CD4-positive, alpha-beta T cell (primary cell): ENCODE data around the gene ST6GALNAC3. TPM values are rescaled to one million over a fixed set of nuclear protein-coding genes. Genes with fewer than 3 reads are reported as not detected.

ENCODE experiments used
- ATAC-seq: fragments of 200-7000 bp; cut with Tn5 transposase; one replicate; pipeline ENCODE4 v1.10.0; 2022; ENCODE audit warnings: mild to moderate bottlenecking; ENCODE audit not compliant: poor library complexity
- CTCF ChIA-PET: fragments of 350-600 bp; sonication (Branson Sonifier 250); formaldehyde crosslinking; loops from one replicate; lab custom pipeline; 2021; ENCODE audit warnings: antibody characterized with exemption, inconsistent platforms; lab: Charles Lee
- POLR2A ChIA-PET: fragments of 350-600 bp; sonication (Branson Sonifier 250); formaldehyde crosslinking; loops from one replicate; lab custom pipeline; 2021; ENCODE audit warnings: antibody characterized with exemption, inconsistent platforms; lab: Charles Lee
- DNase-seq, 14 experiments: peaks; one replicate each; pipeline ENCODE4 v3.0.0-alpha.2; 2013 to 2020; ENCODE audit warnings: mixed read lengths in 2 of 14
- H3K27ac ChIP-seq, 2 donors: one replicate each; pipeline versions ENCODE4 v1.5.1 to v1.7.0; 2013; ENCODE audit warnings: low read length in 2 of 2, low read depth in 1 of 2, mild to moderate bottlenecking in 1 of 2
- H3K27me3 ChIP-seq, 2 experiments: 1 replicate in 1 of 2; 2 replicates in 1 of 2; pipeline versions ENCODE4 v1.6.1 to v1.7.0; 2013; ENCODE audit warnings: low read length in 2 of 2, control low read depth in 1 of 2, mild to moderate bottlenecking in 1 of 2, moderate library complexity in 1 of 2; ENCODE audit not compliant: insufficient read depth in 2 of 2, control insufficient read depth in 1 of 2
- H3K36me3 ChIP-seq: one replicate; pipeline ENCODE4 v1.6.1; 2013; ENCODE audit warnings: low read length, control low read depth; ENCODE audit not compliant: insufficient read depth
- H3K4me1 ChIP-seq: one replicate; pipeline ENCODE4 v1.6.1; 2013; ENCODE audit warnings: low read length, control low read depth; ENCODE audit not compliant: insufficient read depth
- H3K4me3 ChIP-seq: one replicate; pipeline ENCODE4 v1.5.1; 2013; ENCODE audit warnings: mild to moderate bottlenecking, low read length, moderate library complexity
- H3K9me3 ChIP-seq, 2 experiments: 1 replicate in 1 of 2; 2 replicates in 1 of 2; pipeline versions ENCODE4 v1.6.1 to v1.7.0; 2013; ENCODE audit warnings: low read length in 2 of 2, mild to moderate bottlenecking in 2 of 2, control low read depth in 1 of 2, moderate library complexity in 1 of 2; ENCODE audit not compliant: control insufficient read depth in 1 of 2, insufficient read depth in 1 of 2
- H3K27ac Mint-ChIP-seq: one replicate; pipeline ENCODE4 v1.8.0; 2020; ENCODE audit warnings: mixed read lengths
- H3K27me3 Mint-ChIP-seq: one replicate; pipeline ENCODE4 v1.8.0; 2021; ENCODE audit warnings: mixed read lengths
- H3K36me3 Mint-ChIP-seq: one replicate; pipeline ENCODE4 v1.8.0; 2021; ENCODE audit warnings: low read depth, mixed read lengths
- H3K4me1 Mint-ChIP-seq: one replicate; pipeline ENCODE4 v1.8.0; 2021; ENCODE audit warnings: low read depth, mixed read lengths
- H3K4me3 Mint-ChIP-seq: one replicate; pipeline ENCODE4 v1.8.0; 2020; ENCODE audit warnings: mild to moderate bottlenecking, mixed read lengths
- H3K9me3 Mint-ChIP-seq: one replicate; pipeline ENCODE4 v1.8.0; 2020; ENCODE audit warnings: mixed read lengths
- intact Hi-C, 2 experiments: fragments of 100-400 bp; cut with DNase I in 1 of 2; cut with micrococcal nuclease in 1 of 2; formaldehyde crosslinking; loops; one replicate each; pipeline versions ENCODE4 v1.15.1 to v1.9.0; 2023 to 2025; cut with DNase I, micrococcal nuclease
- total RNA-seq, 174 experiments: library from RNA in 2 of 174; stranded (reverse) in 2 of 174; gene quantifications; one replicate each; pipeline ENCODE4 v1.2.3 and lab custom pipeline; 2021 to 2026
- TF ChIP-seq, protein P1 (sequence below): fragments of 200-600 bp; IDR thresholded peaks from one replicate; pipeline ENCODE4 v1.8.0; 2022; ENCODE audit warnings: antibody characterized with exemption, mild to moderate bottlenecking

ST6GALNAC3 gene
- total RNA-seq, 2 experiments from 2014 or later: 0.77 to 1.3 TPM

DNA sequence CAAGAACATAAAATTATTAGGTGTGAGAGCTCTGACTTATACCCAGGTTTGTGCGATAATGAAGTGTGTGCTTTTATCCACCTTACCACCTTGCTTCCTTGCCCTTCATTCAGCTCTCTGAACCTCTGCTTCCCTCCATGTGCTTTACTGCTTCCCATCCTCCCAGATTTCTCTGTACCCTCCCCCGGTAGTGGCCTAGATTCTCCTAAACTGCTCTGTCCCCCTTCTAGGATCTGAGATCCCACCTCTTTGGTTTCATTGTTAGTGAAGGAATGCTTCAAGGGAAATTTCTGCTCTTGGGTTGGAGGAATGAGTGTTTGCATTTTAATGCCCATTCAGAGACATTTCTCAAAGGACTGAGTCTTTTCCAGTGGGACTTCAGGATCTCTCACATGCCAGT is 159.5 kb downstream of the ST6GALNAC3 start:
- Histone ChIP-seq H3K27me3 (no peaks in the 10 kb centered on the region), H3K27ac (no peak overlapping the region), H3K4me3 (no peak overlapping the region), H3K4me1 (no peaks in the 10 kb centered on the region), H3K9me3 (peaks cover 0 to 4% of the 10 kb centered on the region in 2 experiments), H3K36me3 (no peaks in the 10 kb centered on the region)
- intact Hi-C loops: no loop called here
- Mint-ChIP-seq H3K27ac (no peak overlapping the region), H3K4me3 (no peak overlapping the region), H3K9me3 (no peaks in the 10 kb centered on the region), H3K27me3 (no peaks in the 10 kb centered on the region), H3K36me3 (no peaks in the 10 kb centered on the region), H3K4me1 (peaks cover 9% of the 10 kb centered on the region)
- TF ChIP-seq, protein P1, sequence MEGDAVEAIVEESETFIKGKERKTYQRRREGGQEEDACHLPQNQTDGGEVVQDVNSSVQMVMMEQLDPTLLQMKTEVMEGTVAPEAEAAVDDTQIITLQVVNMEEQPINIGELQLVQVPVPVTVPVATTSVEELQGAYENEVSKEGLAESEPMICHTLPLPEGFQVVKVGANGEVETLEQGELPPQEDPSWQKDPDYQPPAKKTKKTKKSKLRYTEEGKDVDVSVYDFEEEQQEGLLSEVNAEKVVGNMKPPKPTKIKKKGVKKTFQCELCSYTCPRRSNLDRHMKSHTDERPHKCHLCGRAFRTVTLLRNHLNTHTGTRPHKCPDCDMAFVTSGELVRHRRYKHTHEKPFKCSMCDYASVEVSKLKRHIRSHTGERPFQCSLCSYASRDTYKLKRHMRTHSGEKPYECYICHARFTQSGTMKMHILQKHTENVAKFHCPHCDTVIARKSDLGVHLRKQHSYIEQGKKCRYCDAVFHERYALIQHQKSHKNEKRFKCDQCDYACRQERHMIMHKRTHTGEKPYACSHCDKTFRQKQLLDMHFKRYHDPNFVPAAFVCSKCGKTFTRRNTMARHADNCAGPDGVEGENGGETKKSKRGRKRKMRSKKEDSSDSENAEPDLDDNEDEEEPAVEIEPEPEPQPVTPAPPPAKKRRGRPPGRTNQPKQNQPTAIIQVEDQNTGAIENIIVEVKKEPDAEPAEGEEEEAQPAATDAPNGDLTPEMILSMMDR: no peak
- POLR2A ChIA-PET: no interaction called here
- ATAC-seq (no peak), DNase-seq (no peak)
- CTCF ChIA-PET: no interaction called here

DNA sequence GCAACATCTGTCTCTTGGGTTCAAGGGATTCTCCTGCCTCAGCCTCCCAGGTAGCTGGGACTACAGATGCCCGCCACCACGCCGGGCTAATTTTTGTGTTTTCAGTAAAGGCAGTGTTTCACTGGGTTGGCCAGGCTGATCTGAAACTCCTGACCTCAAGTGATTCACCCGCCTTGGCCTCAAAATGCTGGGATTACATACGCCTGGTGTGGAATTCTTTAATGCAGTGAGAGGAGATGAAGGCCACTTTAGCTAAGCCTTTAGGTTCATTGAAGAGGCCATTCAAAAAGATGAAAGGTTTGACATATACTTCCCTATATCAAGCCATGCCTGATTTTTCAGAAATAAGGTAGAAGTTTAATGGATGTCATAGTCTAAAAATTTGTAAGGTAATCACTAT is 162.7 kb downstream of the ST6GALNAC3 start:
- ChIA-PET CTCF (no interaction called here), POLR2A (no interaction called here)
- no peaks in the 10 kb centered on the region for H3K4me1 Mint-ChIP-seq
- H3K9me3 Mint-ChIP-seq: no peaks in the 10 kb centered on the region
- Histone ChIP-seq H3K36me3 (no peaks in the 10 kb centered on the region), H3K4me3 (no peak overlapping the region), H3K27me3 (no peaks in the 10 kb centered on the region), H3K4me1 (no peaks in the 10 kb centered on the region), H3K27ac (no peak overlapping the region), H3K9me3 (peaks cover 0 to 4% of the 10 kb centered on the region in 2 experiments)
- ATAC-seq (no peak), DNase-seq (no peak)
- intact Hi-C loops: no loop called here
- TF ChIP-seq, protein P1: no peak
- no peaks in the 10 kb centered on the region for H3K36me3 Mint-ChIP-seq
- no peak overlapping the region for H3K27ac Mint-ChIP-seq
- H3K27me3 Mint-ChIP-seq: no peaks in the 10 kb centered on the region
- no peak overlapping the region for H3K4me3 Mint-ChIP-seq

DNA sequence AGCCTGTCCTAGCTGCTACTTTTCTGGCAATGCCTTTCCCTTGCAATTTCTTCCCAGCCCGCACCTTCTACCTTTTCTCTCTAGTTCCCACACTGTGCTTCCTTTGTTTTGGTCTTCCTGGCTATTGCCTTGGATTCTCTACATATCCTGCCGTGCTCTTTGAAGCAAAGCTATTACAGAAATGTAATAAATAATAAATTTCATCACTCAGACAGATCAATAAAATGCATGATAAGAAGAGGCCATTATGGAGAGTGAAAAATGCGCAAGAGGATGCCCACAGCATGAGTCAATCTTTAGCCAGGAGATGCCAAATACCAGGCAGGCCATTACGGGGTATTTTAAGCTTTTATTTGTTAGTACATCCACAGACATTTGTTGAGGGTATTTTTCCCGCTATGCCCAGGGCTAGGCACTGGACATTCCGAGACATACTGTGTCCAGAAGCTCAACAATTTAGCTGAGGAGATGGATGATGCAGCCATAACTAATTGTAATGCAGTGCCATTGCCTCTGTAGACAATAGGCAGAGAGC is 163.6 kb downstream of the ST6GALNAC3 start:
- Histone ChIP-seq H3K36me3 (no peaks in the 10 kb centered on the region), H3K9me3 (peaks cover 0 to 4% of the 10 kb centered on the region in 2 experiments), H3K27me3 (no peaks in the 10 kb centered on the region), H3K27ac (no peak overlapping the region), H3K4me3 (no peak overlapping the region), H3K4me1 (no peaks in the 10 kb centered on the region)
- no peaks in the 10 kb centered on the region for H3K36me3 Mint-ChIP-seq
- no peaks in the 10 kb centered on the region for H3K4me1 Mint-ChIP-seq
- DNase-seq (no peak), ATAC-seq (no peak)
- ChIA-PET POLR2A (no interaction called here), CTCF (interaction anchor here (0.9 kb wide), 1 partner anchor 10 kb away, joined by 3 read pairs; no protein-coding TSS in a partner anchor)
- no peaks in the 10 kb centered on the region for H3K27me3 Mint-ChIP-seq
- TF ChIP-seq, protein P1: no peak
- no peaks in the 10 kb centered on the region for H3K9me3 Mint-ChIP-seq
- H3K4me3 Mint-ChIP-seq: no peak overlapping the region
- no peak overlapping the region for H3K27ac Mint-ChIP-seq
- intact Hi-C loops: no loop called here
